OCI-LY7 (cell line): ENCODE results near the gene RAB9B.

ENCODE experiments used
- CTCF ChIP-seq: fragments of 200-600 bp; sonication (generic); conservative IDR thresholded peaks from 2 replicates; pipeline ENCODE4 v1.5.1; 2014; ENCODE audit warnings: mild to moderate bottlenecking, antibody characterized with exemption, low read length, moderate library complexity, mixed read lengths
- EZH2phosphoT487 ChIP-seq: fragments of 200-600 bp; sonication (generic); IDR thresholded peaks from 2 replicates; pipeline ENCODE4 v1.6.1; 2018; ENCODE audit warnings: low read depth, borderline replicate concordance, mild to moderate bottlenecking, mixed run types, antibody characterized with exemption, low read length, moderate library complexity, mixed read lengths

DNA sequence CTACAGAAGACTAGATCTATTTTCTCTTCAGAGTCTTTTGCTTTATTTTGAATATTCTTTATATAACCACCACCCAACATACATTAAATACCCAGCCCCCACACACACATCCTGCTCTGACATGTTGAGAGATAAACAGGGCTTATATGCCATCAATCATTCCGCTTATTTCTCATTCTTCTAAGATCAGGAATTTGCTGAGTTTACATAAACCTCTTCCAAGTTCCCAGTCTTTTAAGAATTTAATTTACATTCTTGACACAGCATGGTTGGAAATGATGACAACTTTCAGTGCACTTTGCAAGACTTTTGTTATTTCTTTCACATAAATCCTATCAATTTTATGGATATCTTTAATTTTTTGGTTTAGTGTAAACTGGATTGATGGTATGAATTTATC is 17.5 kb upstream of the RAB9B start:
- TF ChIP-seq EZH2phosphoT487 (no peak), CTCF (no peak)
